ENCODE measurements around the gene GOLGA3. TPM values are rescaled to one million over a fixed set of nuclear protein-coding genes. Genes with fewer than 3 reads are reported as not detected.
"Not testable (repeated sequence)": the region's sequence is repeated elsewhere in the genome, so short reads cannot be mapped to it uniquely, and the experiment has no call there.

Gene GOLGA3
- total RNA-seq, 2 donors from 2014 or later: 70.3 to 96.5 TPM

DNA sequence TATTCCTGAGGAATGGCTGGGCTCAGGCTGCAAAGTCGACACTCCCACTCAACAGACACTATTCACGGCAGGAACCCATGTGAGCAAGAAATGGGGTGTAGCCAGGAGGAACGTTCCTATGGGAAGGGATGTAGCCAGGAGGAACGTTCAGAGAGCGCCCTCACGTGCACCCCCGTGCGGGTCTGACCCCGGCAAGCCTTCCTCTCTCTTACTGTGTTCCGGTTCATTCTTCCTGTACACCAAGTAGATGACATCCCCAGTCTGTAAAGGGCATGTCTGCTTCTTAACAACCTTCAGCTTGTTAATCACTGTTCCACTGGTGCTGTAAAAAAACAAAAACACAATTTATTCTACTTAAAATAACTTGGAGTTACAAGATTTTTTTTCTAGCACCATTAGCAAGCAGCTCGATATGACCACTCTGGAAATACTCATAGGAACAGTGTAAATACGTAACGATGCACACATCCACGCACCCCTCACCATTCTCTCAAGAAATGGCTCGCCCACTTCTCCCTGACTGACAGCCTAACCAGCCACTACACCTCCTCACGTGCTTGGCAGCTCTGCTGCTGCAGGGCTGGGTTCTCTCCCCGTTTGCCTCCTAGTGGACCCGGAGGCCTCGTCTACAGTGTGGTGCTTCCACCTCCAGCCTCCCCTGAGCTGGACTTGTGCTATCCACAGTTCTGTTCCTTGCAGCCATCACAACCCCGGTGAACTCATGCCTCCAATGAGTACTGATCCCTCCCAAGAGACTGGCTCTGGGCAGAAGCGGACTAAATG, 43.6 kb upstream of the GOLGA3 start:
- Histone ChIP-seq H3K4me1 (no peaks in the 10 kb centered on the region), H3K36me3 (peaks cover 15% of the 10 kb centered on the region), H3K4me3 (no peak overlapping the region), H3K27me3 (no peaks in the 10 kb centered on the region), H3K9me3 (no peaks in the 10 kb centered on the region), H3K27ac (no peak overlapping the region), H3K9ac (ENCODE audit: low read depth in 2 of 2, low read length in 2 of 2) (no peak overlapping the region)
- intact Hi-C loops (cut with DNase I): no loop called here
- no peak for DNase-seq
- TF ChIP-seq, protein P1, sequence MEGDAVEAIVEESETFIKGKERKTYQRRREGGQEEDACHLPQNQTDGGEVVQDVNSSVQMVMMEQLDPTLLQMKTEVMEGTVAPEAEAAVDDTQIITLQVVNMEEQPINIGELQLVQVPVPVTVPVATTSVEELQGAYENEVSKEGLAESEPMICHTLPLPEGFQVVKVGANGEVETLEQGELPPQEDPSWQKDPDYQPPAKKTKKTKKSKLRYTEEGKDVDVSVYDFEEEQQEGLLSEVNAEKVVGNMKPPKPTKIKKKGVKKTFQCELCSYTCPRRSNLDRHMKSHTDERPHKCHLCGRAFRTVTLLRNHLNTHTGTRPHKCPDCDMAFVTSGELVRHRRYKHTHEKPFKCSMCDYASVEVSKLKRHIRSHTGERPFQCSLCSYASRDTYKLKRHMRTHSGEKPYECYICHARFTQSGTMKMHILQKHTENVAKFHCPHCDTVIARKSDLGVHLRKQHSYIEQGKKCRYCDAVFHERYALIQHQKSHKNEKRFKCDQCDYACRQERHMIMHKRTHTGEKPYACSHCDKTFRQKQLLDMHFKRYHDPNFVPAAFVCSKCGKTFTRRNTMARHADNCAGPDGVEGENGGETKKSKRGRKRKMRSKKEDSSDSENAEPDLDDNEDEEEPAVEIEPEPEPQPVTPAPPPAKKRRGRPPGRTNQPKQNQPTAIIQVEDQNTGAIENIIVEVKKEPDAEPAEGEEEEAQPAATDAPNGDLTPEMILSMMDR (IDR thresholded peaks at IDR 0.05): no peak

DNA sequence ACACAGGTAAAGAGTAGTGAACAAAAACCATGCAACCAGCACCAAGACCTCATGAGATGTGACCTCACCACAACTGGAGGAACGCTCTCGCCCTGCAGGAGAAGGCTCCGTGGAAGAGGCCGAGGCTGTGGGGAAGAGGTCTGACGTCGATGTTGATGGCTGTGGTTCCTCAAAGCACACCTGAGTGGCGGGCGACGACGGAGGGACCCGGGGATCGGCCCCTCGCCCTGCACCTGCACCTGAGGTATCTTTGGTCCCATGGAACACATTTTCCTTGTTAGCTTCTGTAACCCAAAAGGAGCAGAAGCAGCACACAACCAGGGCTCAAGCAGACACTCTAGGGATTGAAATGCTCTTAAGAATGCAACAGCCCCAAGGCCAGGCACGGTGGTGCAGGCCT, 40.9 kb upstream of the GOLGA3 start:
- H3K27me3 ChIP-seq: no peaks in the 10 kb centered on the region
- no peaks in the 10 kb centered on the region for H3K9me3 ChIP-seq
- TF ChIP-seq, protein P1 (IDR thresholded peaks at IDR 0.05): no peak
- no peak overlapping the region for H3K9ac ChIP-seq (ENCODE audit: low read depth in 2 of 2, low read length in 2 of 2)
- H3K4me1 ChIP-seq: no peaks in the 10 kb centered on the region
- no peak overlapping the region for H3K27ac ChIP-seq
- no peak for DNase-seq
- peaks cover 8% of the 10 kb centered on the region for H3K36me3 ChIP-seq
- intact Hi-C loops (cut with DNase I): no loop called here
- H3K4me3 ChIP-seq: no peak overlapping the region

DNA sequence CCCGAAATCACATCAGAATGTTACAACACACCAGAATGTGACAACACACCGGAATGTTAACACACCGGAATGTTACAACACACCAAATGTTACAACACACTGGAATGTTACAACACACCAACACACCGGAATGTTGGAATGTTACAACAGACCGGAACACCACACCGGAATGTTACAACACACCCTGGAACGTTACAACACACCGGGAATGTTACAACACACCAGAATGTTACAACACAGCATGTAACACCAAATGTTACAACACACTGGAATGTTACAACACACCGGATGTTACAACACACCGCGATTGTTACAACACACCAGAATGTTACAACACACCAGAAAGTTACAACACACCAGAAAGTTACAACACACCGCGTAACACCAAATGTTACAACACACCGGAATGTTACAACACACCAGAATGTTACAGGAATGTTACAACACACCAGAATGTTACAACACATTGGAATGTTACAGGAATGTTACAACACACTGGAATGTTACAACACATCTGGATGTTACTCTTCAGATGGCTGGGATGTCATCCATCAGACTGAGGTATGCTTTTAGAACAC, 37.7 kb upstream of the GOLGA3 start:
- Histone ChIP-seq H3K27ac (no peak overlapping the region), H3K9ac (ENCODE audit: low read depth in 2 of 2, low read length in 2 of 2) (no peak overlapping the region), H3K27me3 (no peaks in the 10 kb centered on the region), H3K4me3 (no peak overlapping the region), H3K36me3 (no peaks in the 10 kb centered on the region), H3K4me1 (no peaks in the 10 kb centered on the region), H3K9me3 (no peaks in the 10 kb centered on the region)
- intact Hi-C loops (cut with DNase I): no loop called here
- TF ChIP-seq, protein P1 (IDR thresholded peaks at IDR 0.05): no peak
- DNase-seq: no peak

DNA sequence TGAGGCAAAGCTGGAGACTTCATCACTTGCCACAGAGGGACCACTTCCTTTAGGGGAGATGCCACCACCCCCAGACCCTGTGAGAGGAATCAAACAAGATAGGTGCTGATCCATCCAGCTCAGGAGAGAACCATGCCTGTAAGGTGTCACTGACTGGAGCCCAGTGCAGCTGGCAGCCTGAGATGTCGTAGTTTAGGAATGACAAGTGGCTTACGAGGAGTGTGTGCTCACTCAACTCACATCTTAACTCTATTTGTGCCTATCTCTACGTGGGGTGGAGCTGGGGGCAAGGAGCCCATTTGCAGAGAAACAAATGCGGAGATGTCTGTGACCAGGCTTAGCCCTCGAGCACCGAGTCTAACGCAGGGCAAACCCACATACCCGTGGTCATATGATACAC, 32.9 kb upstream of the GOLGA3 start:
- Histone ChIP-seq H3K4me3 (no peak overlapping the region), H3K9me3 (no peaks in the 10 kb centered on the region), H3K27ac (no peak overlapping the region), H3K27me3 (no peaks in the 10 kb centered on the region), H3K4me1 (no peaks in the 10 kb centered on the region), H3K36me3 (peaks cover 12% of the 10 kb centered on the region), H3K9ac (ENCODE audit: low read depth in 2 of 2, low read length in 2 of 2) (no peak overlapping the region)
- TF ChIP-seq, protein P1 (IDR thresholded peaks at IDR 0.05): no peak
- no peak for DNase-seq
- intact Hi-C loops (cut with DNase I): no loop called here

DNA sequence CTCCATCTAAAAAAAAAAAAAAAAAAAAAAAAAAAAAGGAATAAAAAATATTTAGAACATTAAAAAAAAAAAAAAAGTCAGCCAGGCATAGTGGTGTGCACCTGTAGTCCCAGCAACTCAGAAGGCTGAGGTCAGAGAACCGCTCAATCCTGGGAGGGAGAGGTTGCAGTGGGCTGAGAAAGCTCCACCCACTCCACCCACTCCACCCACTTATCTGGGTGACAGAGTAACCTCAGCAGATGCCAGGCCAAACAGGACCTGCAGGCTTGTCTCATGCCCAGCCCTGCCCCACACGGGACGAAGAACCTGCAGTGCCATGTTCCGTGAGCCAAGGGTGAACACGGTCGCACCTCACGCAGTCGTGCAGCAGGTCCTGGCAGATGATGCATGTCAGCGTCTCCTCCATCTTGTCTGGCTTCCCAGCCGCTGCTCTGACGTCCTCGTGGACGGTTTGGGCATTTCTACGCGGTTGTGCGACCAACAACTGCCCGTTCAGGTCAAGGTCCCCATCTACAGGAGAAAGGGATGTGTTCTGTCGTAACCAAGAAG, 30.1 kb upstream of the GOLGA3 start:
- Histone ChIP-seq H3K36me3 (peaks cover 19% of the 10 kb centered on the region), H3K4me3 (no peak overlapping the region), H3K4me1 (no peaks in the 10 kb centered on the region), H3K9me3 (no peaks in the 10 kb centered on the region), H3K27me3 (no peaks in the 10 kb centered on the region), H3K27ac (no peak overlapping the region), H3K9ac (ENCODE audit: low read depth in 2 of 2, low read length in 2 of 2) (no peak overlapping the region)
- intact Hi-C loops (cut with DNase I): no loop called here
- TF ChIP-seq, protein P1 (IDR thresholded peaks at IDR 0.05): no peak
- no peak for DNase-seq

DNA sequence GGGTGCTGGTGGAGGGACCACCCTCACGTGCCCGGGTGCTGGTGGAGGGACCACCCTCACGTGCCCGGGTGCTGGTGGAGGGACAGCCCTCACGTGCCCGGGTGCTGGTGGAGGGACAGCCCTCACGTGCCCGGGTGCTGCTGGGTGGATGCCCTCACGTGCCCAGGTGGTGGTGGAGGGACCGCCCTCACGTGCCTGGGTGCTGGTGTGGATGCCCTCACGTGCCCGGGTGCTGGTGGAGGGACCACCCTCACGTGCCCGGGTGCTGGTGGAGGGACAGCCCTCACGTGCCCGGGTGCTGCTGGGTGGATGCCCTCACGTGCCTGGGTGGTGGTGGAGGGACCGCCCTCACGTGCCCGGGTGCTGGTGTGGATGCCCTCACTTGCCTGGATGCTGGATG, 28.4 kb upstream of the GOLGA3 start:
- H3K27me3 ChIP-seq; H3K4me1 ChIP-seq; H3K9ac ChIP-seq (ENCODE audit: low read depth in 2 of 2, low read length in 2 of 2); intact Hi-C loops (cut with DNase I); H3K9me3 ChIP-seq; H3K27ac ChIP-seq; H3K4me3 ChIP-seq; DNase-seq: not testable (repeated sequence)
- peaks cover 32% of the 10 kb centered on the region for H3K36me3 ChIP-seq
